RWPE1 (cell line): ENCODE measurements around the gene RAB13.

Experiments
- CTCF ChIA-PET: fragments of 350-600 bp; sonication (Branson Sonifier 250); formaldehyde crosslinking; extraction: SDS; loops from one replicate; lab custom pipeline; 2021; lab: Yijun Ruan, JAX
- POLR2A ChIA-PET: fragments of 400-600 bp; formaldehyde crosslinking; extraction: SDS; loops from one replicate; lab custom pipeline; 2020; ENCODE audit warnings: antibody characterized with exemption; ENCODE audit not compliant: low non-redundant PET; lab: Yijun Ruan, JAX
- DNase-seq: peaks from one replicate; pipeline ENCODE4 v3.0.0; 2012; ENCODE audit warnings: low spot score
- H3K27ac ChIP-seq: fragments of 450-650 bp; 2 replicates; pipeline ENCODE4 v1.5.1; 2017
- CTCF ChIP-seq: fragments of 450-650 bp; conservative IDR thresholded peaks from 2 replicates; pipeline ENCODE4 v1.5.1; 2017; ENCODE audit warnings: low read depth, mild to moderate bottlenecking

The RAB13 gene

GRCh38 chr1:153958111-153958960 lies 27.8 kb downstream of the RAB13 start, which contains the start of gene CRTC2:
TSS of gene CRTC2 (minus strand) at chr1:153958612. CDS start at chr1:153958497, 115 bp downstream.
- ChIA-PET CTCF (interaction anchor here (0.5 to 1.9 kb wide), 5 partner anchors 9 to 216 kb away, joined by 4 to 8 read pairs (median 5); partner anchors contain the start of gene DENND4B), POLR2A (no interaction called here)
- peak within 1 kb of the TSS; percentile 90 for H3K27ac ChIP-seq
- no peak for TF ChIP-seq CTCF
- DNase-seq, result peak; percentile 97

GRCh38 chr1:153957744-153958110 lies 28.4 kb downstream of the RAB13 start:
- POLR2A ChIA-PET, result no interaction called here
- no peak for DNase-seq
- peak overlapping the region; percentile 90 for H3K27ac ChIP-seq
- CTCF ChIA-PET, result interaction anchor here (0.7 to 1.9 kb wide), 2 partner anchors 11 to 34 kb away, joined by 4 to 7 read pairs; partner anchors contain the start of gene DENND4B
- TF ChIP-seq CTCF, result no peak

- no peak for DNase-seq
- TF ChIP-seq CTCF, result no peak
- CTCF ChIA-PET, result interaction anchor here (0.7 to 1.9 kb wide), 2 partner anchors 10 to 33 kb away, joined by 4 to 7 read pairs; partner anchors contain the start of gene DENND4B
- peak overlapping the region; percentile 90 for H3K27ac ChIP-seq
- POLR2A ChIA-PET, result no interaction called here
These were observed 29.0 kb downstream of the RAB13 start for GRCh38 chr1:153956997-153957715.

- ChIA-PET CTCF (no interaction called here), POLR2A (no interaction called here)
- H3K27ac ChIP-seq, result no peak overlapping the region
- no peak for TF ChIP-seq CTCF
- DNase-seq, result no peak
These were observed 31.3 kb downstream of the RAB13 start for GRCh38 chr1:153954826-153955225.

GRCh38 chr1:153953859-153954365 lies 32.2 kb downstream of the RAB13 start:
- no peak for DNase-seq
- no peak for TF ChIP-seq CTCF
- ChIA-PET CTCF (no interaction called here), POLR2A (no interaction called here)
- H3K27ac ChIP-seq, result no peak overlapping the region

GRCh38 chr1:153951801-153952200 lies 34.3 kb downstream of the RAB13 start:
- peak overlapping the region; percentile 13; the same call in 1 of the 2 replicates for H3K27ac ChIP-seq
- CTCF ChIA-PET, result interaction anchor here (1.1 kb wide), 1 partner anchor 35 kb away, joined by 3 read pairs; no protein-coding TSS in a partner anchor
- TF ChIP-seq CTCF, result no peak
- DNase-seq, result peak; percentile 47
- POLR2A ChIA-PET, result no interaction called here
